COLO829 (cell line): ENCODE results near the gene SDK1.

Experiments
- DNase-seq: peaks from one replicate; pipeline ENCODE4 v3.0.0; 2012; ENCODE audit warnings: low spot score

Gene SDK1

DNA sequence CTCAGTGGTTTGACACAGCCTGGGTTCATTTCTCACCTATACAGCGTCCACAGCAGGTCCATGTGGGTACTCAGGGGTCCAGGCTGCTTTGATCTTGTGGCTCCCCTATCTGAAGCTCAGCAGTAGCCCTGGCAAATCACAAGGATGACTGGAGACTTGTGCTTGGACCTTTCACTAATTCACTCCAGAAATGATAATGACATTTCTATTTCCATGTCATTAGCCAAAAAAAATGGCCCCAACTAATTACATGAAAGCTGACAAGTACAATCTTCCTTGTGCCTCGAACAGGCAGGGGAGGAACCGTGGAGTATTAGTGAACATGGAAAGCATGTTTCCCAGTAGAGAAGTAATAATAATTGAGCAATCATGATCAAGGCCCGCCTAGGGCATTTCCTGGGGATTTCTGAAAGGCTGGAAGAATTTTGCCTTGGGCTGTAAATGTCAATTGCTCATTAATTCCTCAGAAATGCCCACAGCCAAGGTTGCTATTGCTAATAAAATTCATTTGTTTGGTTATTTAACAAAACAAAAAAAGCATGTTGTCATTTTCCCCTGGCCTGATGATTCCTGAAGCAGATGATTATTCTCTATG is 586.1 kb downstream of the SDK1 start:
- no peak for DNase-seq

DNA sequence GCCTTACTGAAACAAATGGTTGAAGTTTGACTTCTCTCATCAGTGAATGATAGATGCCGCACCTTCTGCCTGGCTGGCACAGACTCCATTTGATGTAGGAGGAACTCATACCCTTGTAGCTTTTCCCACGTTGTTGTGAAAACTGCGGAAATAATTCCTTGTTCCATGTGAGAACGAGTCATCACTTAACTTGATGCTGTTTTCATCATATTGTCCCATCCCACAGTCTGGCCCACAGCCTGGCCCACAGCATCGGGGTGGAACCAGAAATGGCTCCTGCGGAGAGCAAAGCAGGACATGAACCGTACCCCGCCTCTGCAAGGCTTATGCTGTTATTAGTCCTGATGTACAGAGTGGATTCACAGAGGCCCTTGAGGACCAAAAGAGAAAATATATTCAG is 587.0 kb downstream of the SDK1 start:
- no peak for DNase-seq

DNA sequence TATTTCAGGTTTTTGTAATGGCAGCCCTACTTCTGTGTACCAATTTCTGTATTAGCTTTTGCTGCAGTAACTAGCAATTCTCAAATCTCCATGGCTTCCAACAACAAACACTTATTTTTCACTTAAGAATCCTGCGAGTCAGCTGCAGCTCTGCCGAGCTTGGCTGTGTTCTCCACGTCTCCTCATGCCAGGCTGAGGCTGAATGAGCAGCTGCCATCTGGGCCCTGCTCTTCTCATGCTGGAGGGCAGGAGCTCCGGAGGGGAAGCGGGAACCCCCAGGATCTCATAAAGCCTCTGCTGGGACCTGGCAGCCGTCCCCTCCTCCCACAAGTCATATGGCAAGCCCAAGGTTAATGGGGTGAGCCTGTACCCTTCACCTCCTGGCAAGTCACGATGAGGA is 591.1 kb downstream of the SDK1 start:
- DNase-seq, result no peak

DNA sequence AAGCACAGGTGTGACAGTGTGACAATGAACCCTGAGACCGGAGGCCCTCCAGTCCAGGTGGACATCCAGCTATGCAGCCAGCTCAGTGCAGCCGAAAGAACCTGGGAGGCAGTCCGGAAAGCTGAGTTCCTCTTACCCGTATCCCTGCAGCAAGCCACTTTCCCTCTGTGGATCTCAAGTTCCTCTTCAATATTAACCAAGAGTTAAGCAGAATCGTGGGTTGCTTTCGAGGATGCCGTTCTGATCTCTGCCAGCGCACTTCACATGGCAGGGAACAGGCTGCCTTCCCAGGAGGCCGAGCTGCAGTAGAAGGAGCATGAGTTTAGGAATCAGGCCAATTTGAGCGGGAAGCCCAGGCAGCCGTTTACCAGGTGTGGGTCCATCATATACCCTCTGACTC is 591.6 kb downstream of the SDK1 start:
- DNase-seq, result no peak

DNA sequence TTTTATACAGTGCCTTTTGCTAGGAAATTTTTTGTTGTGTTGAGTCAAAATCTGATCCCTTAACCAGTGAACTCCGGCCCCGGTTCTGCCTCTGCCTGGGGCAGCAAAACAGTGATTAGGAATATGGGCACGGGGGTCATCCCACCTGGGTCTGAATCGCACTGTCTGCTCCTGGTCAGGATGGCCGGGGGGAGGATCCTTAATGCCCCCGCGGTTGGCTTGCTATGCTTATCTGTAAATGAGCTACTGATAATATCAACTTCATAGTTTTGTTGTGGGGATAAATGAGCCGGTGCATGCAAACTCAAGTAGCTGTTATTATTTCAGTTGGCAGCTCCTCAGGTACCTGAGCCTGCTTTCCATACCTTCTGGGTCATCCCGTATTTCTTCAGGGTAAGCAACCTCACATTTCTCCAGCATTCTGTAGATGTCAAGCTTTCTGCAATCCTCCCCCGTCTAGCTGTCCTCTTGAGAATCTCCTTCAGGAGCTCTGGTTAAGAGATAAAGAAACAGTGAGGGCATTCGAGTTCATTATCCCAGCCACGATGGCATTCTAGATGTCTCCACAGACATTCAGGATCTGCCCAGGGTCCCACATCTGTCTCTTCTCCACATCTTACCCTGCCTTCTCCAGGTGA is 592.2 kb downstream of the SDK1 start:
- DNase-seq, result no peak

DNA sequence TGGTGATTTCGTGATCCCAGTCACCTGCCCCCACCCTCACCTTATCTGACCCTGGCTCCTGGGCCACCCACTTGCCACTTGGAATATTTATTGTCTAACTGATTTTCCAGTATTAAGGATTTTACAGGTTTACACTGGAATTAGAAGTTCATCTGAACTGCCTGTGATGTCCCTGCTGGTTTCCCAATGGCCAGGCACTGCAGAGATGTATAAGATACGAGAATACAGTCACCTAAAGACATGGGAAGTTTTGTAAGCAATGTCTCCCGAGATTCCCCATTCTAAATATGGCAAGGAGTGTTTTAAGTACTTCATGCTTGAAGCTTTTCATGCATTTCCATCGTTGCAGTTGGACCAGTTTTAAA is 592.7 kb downstream of the SDK1 start:
- no peak for DNase-seq

DNA sequence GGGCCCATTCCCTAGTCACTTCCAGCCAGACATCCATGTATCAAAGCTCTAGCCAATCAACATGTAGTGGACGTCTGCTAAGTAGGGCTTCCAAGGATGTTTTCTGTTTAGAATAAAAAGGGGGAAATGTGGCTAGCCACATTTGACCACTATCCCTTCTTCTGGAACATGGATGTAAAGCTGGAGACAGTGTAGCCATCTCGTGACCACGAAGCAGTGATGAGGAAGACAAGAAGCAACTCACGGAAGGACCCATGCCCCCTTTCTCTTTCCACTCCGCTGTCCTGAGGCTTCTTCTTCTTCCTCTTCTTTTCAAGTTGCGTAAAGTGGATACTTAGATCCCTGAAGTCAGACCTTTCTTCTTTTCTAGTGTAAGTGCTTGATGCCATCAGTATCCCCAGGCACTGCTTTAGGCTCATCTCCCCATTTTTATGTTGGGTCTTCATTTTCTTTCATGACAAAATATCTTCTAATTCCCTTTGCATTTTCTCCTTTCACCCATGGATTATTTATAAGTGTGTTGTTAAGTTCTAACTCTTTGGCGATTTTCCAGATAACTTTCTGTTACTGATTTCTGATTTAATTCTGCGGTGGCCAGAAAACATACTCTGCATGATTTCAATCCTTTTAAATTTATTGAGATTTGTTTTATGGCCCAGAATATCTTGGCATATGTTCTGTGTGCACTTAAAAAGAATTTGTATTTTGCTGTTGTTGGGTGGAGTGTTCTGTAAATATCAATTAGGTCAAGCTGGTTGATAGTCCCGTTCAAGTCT is 594.5 kb downstream of the SDK1 start:
- no peak for DNase-seq

DNA sequence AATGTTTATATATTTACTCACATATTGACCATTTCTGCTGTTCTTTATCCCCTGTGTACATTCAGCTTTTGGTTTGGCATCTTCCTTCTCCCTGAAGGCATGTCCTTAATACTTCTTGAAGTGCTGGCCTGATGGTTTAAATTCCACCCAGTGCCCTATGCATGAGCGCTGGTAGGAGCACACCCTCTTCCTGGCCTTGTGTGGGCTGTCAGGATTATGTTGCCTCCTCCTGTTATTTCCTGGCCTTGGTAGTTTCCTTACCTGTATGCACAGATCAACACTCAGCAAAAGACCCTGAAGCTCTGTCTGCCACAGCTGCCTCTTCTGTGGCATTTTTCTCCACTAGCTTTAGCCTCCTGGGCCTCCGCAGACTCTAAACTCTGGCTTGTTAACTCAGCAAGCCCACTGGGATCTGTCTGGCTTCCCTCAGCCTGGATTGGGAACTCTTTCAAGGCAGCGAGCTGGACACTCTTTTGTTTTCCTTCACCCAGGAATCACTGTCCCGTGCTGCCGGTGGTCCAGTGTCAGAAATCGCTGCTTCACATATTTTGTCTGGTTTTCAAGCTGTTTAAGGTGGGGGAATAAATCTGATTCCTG is 595.2 kb downstream of the SDK1 start:
- no peak for DNase-seq

DNA sequence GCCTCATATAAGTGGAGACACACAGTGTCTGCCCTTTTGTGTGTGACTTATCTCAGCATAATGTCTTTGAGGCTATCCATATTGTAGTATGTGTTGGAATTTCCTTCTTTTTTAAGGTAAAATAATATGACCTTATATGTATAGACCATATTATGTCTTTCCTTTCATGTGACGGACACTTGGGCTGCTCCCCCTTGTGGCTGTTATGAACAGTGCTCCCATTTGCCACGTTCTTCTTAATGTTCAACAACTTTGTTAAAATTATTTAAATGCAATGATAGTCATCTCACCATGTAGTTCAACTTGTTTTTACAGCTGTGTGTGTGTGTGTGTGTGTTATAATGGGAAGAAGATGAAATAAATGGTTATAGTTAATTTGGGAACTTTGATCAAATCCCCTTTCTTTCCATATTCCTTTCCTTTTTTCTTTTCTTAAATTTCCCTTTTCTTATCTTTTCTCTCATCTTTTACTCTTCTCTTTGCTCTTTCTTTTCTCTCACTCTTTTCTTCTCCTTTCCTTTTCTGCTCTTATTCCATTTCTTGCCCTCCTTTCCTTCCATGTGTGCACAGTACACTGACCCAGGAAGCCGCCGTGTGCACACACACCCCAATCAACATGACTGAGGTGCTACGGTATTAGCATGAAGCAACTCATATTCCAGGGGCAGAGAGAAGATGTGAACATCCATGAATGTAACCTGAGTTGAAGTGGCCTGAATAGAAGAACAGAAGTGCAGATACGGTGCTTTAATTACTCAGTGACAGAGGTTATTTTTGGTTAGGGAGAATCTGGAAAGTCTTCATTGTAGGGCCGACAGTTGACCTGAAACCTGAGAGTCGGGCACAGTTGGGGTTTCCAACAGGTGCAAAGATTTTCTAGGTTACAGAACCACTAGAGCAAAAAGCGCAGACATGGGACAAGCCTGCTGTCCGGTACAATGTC is 596.6 kb downstream of the SDK1 start:
- peak; percentile 55 for DNase-seq

DNA sequence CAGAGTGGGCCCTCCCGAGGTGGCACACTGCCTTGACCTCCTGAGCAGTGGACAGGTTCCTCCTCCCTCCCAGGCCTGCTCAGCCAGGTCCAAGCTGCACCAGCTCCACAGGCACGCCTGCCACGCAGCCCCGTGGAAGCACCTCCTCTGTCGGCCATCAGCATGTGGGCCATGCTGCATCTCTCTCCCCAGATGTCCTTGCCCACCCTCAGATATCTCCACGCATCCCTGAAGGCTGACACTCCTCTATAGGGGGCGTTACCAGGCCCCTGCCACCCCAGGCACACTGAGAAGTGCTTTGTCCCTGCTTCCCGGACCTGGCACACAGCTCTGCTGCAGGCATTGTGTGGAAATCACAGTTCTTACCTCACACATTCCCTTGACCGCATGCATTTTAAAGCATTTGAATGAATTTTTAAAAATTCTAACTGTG is 598.5 kb downstream of the SDK1 start:
- no peak for DNase-seq

DNA sequence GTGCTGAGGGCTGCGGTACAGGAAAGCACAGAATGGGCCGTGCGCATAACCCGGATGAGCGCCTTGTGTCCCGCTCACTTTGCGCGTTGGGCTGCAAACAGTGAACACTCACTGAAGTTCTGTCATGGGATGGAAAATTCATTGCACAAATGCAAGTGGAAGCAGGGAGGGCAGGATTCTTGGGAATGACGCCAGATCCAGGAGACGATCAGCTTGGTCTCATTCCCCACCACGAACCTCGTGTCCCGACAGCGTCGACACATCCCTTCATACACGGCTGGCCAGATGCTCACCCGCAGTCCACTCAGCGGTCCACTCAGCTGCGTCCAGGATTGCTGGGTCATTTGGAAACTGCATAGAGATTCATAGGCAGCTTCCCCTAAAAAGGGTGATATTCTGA is 607.1 kb downstream of the SDK1 start:
- DNase-seq, result no peak

DNA sequence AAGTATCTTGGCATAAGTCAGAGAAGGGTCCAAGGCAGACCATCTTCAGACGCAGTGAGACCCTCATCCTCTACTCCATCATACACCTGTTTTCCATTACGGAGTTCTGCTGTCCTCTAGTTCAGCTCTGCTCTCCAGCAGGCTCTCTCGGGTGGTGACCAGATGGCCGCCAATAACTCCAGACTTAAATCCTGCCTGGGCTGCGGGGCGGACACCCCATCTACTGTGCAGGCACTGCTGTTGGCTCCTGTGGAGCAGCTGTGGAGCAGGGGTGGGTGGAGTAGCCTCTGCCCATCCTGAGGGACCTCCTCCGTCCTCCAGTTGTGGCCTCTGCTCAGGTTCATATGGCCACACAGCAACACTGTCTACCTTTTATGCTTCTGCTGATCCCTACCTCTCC is 608.1 kb downstream of the SDK1 start:
- no peak for DNase-seq

DNA sequence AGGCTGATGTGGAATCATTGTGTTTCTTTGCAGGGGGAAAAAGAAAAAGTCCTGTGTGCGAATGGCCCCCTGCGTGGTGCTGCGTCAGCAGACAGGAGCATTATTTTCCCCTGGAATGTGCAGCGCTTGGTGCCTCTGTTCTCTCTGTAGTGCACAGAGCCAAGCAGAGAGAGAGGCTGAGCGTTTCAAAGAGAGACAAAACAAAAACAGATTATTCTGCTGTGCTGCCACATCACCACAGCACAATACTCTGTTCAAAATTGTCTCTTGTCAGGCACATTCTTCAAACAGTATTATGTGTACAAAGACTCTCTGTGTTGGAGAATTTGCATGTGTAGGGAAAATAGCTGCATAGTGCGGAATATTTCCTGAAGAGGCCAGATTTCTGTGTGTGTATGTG is 609.0 kb downstream of the SDK1 start:
- no peak for DNase-seq

DNA sequence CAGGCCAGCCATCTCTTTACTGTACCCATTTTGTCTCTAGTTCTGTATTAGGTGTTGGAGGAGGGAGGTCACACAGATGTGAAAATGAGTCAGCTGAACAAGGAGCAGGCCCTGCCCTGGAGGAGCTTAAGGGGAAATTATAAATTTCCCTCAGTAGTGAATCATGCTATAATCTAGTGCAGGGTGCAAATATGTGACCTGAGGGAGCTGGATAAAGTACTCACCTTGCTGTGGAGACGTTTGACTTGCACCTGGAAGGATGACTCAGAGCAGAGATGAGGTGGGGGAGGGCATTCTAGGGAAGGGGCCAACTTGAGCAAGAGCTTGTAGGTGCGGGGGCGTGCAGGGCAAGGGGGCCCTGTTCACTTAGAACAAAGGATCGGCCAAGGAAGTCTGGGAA is 610.6 kb downstream of the SDK1 start:
- DNase-seq, result no peak

DNA sequence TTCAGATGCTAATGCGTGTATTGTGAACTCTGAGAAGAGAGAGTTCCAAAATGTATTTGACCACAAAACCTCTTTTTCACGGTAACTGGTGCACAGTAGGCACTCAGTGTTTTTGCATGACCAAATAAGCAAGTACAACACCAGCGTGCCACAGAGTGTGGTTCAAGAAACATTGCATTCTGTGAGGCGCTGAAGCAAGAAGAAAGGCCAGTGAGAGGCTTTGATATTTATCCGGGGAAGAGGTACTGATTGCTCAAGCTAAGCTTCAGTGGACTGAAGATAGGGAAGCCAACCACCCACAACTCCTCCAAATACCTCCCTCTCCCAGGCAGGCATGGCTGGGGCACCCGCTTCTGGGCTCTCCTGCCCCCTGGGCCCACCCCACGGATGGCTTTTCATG is 611.2 kb downstream of the SDK1 start:
- no peak for DNase-seq

DNA sequence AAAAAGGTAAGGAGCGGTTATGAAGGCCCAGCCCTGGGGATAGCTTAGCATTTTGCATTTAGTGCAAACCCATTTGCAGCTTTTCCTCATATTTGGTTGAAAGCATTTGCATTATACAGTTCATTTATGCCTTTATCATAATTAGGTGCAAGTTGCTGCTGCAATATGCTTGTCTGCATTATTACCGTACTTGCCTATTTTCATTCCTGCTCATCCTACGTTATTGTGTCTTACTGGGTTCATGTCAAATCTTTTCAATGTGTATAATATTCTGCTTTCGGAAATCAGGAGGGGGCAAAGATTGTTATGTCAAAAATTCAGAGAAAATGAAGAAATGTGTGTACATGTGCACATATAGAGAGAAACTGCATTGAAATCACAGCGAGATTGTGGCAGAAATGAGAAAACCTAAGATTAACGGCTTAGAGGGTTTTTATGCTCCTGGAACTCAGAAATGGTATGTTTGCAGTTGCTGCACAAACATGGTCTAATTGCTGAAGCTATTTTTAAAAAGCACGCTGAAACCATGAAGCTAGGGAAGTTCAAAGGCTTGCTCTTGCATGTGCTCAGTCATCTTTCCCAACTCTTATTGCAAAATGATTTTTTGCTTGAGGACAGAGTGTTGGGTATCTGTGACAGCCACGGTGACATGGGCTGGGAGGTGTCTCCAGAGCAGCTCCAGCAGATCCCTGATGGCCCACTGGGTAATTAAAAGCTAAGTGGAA is 613.2 kb downstream of the SDK1 start:
- DNase-seq, result no peak

DNA sequence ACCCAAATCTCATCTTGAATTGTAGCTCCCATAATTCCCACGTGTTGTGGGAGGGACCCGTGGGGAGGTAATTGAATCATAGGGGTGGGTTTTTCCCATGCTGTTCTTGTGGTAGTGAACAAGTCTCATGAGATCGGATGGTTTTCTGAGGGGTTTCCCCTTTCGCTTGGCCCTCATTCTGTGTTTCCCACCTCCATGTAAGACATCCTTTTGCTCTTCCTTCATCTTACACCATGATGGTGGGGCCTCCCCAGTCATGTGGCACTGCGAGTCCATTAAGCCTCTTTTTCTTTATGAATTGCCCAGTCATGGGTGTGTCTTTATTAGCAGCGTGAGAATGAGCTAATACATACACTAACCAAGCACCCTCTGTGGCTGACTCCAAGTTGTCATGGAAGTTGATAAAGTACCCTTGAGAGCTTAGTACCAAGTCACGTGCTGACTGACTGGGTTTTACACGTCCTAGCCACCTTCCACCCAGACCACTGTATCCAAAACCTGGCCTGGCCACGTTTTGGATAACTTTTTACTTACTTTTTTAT is 614.4 kb downstream of the SDK1 start:
- DNase-seq, result no peak

DNA sequence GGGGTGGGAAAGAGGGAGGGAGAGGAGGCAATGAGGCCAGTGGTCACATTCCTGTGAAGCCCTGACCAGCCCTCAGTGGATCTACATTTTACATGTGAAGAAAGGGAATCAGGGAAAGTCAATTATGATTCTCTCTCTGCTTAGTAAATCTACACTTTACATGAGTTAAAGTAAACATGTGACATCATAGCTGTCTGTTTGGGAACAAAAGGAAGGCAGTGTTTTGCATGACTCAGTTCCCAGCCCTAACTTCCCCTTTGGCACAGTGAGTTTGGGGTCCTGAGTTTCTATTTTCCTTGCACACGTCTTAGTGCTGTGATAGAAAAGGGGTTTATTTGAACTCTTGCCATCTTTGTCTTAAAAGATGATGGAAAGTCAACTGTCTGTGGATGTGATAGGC is 615.1 kb downstream of the SDK1 start:
- DNase-seq, result no peak

DNA sequence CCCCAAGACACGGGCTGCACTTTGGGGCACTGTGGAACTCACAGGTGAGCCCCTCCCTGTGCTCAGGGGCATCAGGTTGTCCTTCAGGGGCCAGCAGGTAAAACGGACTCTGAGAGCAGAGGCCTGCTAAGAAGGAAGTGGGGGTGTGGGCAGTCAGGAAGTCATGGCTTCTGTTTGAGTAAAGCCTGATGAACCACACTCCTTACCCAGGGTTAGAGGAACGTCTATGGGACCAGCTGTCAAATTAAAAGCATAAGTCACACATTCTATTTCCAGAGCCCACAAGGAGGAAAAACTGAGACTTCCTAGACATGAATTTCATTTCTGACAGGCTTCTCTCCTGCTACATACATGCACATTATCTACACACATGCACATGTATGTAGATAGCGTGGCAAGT is 616.4 kb downstream of the SDK1 start:
- DNase-seq, result no peak

DNA sequence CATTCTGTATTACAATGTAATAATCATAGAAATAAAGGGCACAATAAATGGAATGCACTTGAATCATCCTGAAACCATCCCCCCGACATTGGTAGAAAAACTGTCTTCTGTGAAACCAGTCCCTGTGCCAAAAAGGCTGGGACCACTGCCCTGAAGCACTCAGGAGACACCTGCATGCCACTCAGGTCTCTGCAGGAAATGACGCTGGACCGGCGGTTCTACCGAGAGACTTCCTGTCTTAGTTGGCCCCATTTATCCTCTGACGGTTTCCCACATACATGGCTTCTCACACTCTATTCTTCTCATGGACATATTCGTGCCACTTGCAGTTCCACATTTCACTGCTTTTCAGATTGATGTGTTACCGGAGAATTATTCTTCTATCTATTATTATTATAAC is 617.5 kb downstream of the SDK1 start:
- no peak for DNase-seq

DNA sequence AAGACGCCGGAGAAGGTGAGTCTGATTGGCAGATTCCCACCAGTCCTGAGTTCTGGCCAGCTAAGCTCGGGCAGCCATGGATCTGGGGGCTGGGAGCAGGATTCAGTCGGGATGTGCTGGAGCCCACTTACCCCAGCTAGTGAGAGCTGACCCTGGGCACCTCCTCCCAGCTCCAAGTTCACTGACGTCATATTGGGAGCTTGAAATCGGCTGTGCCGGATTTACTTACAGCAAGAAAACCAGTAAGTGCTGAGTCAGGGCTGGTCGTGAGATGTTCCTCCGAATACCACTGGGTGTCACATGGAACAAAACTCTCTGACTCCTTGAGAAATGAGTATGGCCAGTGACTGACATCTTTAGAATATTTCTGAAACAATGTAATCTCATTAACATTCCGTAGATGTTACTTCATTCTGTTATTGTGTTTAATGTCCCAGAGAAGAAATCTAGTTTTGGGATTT is 621.2 kb downstream of the SDK1 start:
- DNase-seq, result no peak
